Stimulated activated naive CD8-positive, alpha-beta T cell treated with anti-CD3 and anti-CD28 coated beads, Interleukin-15, Interleukin-2, amounts not matched to agents 100 ng/mL and 50 ng/mL, for 24 hours (primary cell): ENCODE measurements around the gene NFIL3.
A peak's percentile ranks its signal among the peaks of the same experiment; 100 is the strongest.
"Not testable (repeated sequence)": the region's sequence is repeated elsewhere in the genome, so short reads cannot be mapped to it uniquely, and the experiment has no call there.

Source experiments
- H3K27ac Mint-ChIP-seq: one replicate; pipeline ENCODE4 v1.8.0; 2021; ENCODE audit warnings: mild to moderate bottlenecking, mixed read lengths
- H3K27me3 Mint-ChIP-seq: one replicate; pipeline ENCODE4 v1.8.0; 2021; ENCODE audit warnings: mixed read lengths
- H3K36me3 Mint-ChIP-seq: one replicate; pipeline ENCODE4 v1.8.0; 2021; ENCODE audit warnings: low read depth, mixed read lengths
- H3K4me1 Mint-ChIP-seq: one replicate; pipeline ENCODE4 v1.8.0; 2021; ENCODE audit warnings: low read depth, mixed read lengths
- H3K4me3 Mint-ChIP-seq: one replicate; pipeline ENCODE4 v1.8.0; 2021; ENCODE audit warnings: mild to moderate bottlenecking, mixed read lengths
- H3K9me3 Mint-ChIP-seq: one replicate; pipeline ENCODE4 v1.8.0; 2021; ENCODE audit warnings: mixed read lengths

NFIL3 gene, protein sequence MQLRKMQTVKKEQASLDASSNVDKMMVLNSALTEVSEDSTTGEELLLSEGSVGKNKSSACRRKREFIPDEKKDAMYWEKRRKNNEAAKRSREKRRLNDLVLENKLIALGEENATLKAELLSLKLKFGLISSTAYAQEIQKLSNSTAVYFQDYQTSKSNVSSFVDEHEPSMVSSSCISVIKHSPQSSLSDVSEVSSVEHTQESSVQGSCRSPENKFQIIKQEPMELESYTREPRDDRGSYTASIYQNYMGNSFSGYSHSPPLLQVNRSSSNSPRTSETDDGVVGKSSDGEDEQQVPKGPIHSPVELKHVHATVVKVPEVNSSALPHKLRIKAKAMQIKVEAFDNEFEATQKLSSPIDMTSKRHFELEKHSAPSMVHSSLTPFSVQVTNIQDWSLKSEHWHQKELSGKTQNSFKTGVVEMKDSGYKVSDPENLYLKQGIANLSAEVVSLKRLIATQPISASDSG

DNA sequence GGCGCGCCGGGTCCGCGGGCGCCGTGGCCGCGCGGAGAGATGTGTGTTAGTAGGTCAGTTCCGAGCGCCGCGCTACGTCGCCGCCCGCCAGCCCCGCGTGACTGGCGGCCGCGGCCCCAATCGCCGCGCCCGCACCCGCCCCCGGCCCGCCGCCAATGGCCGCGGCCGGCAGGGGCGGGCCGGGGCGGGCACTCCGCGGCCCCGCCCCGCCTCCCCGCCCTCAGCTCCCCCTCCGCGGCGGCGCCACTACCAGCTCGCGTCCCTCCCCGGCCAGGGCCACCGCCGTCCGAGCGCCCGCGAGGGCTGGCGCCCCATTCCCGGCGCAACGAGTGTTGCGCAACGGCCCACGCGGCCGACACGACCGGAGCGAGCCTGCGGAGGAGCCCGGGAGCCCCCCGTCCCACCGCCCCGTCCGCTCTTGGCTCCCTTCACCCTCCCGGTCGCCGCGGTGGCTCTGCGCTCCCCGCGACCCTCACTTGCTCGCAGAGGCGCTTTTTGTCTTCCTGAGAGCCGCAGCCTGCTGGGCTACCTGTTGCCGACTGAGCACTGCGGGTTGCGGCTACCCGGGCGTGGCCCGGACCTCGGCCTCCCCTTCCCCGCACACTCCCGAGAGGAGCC, at the start of gene NFIL3:
NFIL3 (minus strand) TSS at position 48 of the 618 bp plus-strand sequence. CDS start 13,098 bp downstream, outside the sequence.
- Mint-ChIP-seq H3K4me1 (peaks cover 71% of the 10 kb centered on the region), H3K9me3 (no peaks in the 10 kb centered on the region), H3K27ac (peak within 1 kb of the TSS; percentile 98), H3K4me3 (peak within 1 kb of the TSS; percentile 96), H3K27me3 (peaks cover 4% of the 10 kb centered on the region), H3K36me3 (peaks cover 24% of the 10 kb centered on the region)

DNA sequence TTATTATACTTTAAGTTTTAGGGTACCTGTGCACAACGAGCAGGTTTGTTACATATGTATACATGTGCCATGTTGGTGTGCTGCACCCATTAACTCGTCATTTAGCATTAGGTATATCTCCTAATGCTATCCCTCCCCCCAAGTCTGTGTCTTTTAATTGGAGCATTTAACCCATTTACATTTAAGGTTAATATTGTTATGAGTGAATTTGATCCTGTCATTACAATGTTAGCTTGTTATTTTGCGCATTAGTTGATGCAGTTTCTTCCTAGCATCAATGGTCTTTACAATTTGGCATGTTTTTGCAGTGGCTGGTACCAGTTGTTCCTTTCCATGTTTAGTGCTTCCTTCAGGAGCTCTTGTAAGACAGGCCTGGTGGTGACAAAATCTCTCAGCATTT, 47.9 kb upstream of the NFIL3 start:
- H3K9me3 Mint-ChIP-seq, H3K36me3 Mint-ChIP-seq, H3K4me3 Mint-ChIP-seq, H3K4me1 Mint-ChIP-seq, H3K27ac Mint-ChIP-seq: not testable (repeated sequence)
- H3K27me3 Mint-ChIP-seq: peaks cover 46% of the 10 kb centered on the region

DNA sequence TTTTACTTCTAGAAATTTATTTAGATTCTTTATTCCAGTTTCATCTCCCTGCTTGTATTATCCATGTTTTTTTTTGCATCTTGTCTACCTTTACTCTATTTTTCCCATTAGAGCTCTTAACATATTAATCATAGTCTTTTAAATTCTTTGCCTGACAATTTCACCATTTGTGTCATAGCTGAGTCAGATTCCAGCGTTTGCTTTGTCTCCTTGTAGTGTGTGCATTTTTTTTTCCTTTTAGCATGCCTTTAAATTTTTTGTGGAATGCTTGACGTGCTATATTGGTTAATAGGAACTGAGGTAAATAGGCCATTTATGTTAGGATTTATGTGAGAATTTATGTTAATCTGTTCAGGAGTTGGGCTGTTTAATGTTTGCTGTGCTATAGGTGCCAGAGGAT, 41.8 kb upstream of the NFIL3 start:
- no peak overlapping the region for H3K27ac Mint-ChIP-seq
- H3K4me3 Mint-ChIP-seq: no peak overlapping the region
- no peaks in the 10 kb centered on the region for H3K36me3 Mint-ChIP-seq
- no peaks in the 10 kb centered on the region for H3K4me1 Mint-ChIP-seq
- H3K27me3 Mint-ChIP-seq: peaks cover 54% of the 10 kb centered on the region
- peaks cover 30% of the 10 kb centered on the region for H3K9me3 Mint-ChIP-seq

DNA sequence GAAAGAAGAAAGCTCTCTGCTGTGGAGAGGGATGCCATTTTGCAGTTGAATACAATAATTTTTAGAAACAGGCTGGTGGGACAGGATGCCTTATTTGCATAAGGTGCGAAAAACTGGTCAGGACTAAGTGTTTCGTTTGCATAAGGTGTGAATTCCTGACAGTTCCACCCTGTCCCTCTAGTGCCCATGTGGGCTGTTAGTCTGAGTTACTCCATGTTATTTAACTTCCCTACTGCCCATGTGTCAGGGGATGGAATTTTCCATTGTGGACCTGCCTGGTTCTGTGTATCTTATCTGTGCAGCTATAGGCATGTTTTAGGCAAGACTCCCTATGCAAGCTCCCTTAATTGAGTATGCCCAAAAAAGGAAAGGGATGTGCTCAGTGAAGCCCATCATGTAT, 35.3 kb upstream of the NFIL3 start:
- H3K27me3 Mint-ChIP-seq: peaks cover 47% of the 10 kb centered on the region
- H3K4me1 Mint-ChIP-seq: no peaks in the 10 kb centered on the region
- no peak overlapping the region for H3K27ac Mint-ChIP-seq
- H3K4me3 Mint-ChIP-seq: no peak overlapping the region
- H3K36me3 Mint-ChIP-seq: no peaks in the 10 kb centered on the region
- peaks cover 5% of the 10 kb centered on the region for H3K9me3 Mint-ChIP-seq

DNA sequence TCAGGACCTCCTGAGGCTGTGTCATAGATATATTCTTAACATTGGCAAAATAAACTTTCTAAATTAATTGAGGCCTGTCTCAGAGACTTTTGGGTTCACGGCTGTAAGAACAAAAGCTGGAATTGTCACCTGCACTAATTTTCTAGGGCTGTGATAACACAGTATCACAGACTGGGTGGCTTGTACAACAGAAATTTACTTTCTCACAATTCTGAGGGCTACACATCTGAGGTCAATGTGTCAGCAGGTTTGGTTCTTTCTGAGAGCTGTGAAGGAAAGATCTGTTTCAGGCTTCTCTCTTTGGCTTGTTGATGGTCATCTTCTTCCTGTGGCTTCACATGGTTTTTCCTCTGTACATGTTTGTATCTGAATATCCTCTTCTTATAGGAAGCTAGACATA, 29.2 kb upstream of the NFIL3 start:
- Mint-ChIP-seq H3K4me3 (no peak overlapping the region), H3K9me3 (no peaks in the 10 kb centered on the region)

DNA sequence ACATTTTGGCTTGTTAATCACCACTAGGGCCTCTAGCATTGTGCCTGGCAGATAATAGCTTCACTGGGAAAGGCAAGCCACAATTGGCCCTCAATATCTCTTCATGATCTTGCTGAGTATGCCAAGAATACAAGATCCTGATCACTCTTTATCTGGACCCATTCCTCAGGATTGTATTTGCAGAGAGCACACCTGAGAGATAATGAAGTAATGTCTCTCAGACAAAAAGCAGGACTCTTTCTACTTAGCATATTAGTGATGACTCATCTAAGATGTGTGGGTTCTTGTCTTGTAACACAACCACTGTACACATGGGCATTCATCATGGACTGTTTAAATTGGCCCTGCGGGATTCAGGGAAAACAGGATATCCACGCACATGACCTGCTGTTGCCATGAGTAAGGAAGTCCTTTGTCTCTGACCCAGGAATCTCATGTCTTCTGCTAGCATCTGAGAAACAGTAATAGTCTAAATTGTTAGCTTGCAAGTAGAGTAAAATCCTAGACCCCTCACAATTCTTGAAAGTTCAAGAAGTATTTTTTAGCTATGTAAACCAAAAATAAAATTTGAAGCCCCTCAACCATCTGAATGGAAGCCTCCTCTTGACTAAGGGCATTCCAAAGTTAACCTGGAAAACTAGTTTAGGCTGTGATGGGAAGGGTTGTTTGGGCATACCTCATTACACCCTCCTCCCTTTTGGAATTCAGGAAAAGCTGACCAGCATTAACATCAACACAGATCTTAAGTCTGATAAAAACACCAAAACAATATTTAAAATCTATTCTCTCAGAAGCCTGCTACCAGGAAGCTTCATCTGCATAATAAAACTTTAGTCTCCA, 28.0 kb upstream of the NFIL3 start:
- H3K36me3 Mint-ChIP-seq: no peaks in the 10 kb centered on the region
- peaks cover 38% of the 10 kb centered on the region for H3K27me3 Mint-ChIP-seq
- no peaks in the 10 kb centered on the region for H3K4me1 Mint-ChIP-seq
- no peak overlapping the region for H3K4me3 Mint-ChIP-seq
- no peaks in the 10 kb centered on the region for H3K9me3 Mint-ChIP-seq
- no peak overlapping the region for H3K27ac Mint-ChIP-seq

More for the DNA sequence above, 29.2 kb upstream of the NFIL3 start:
- Mint-ChIP-seq H3K36me3 (no peaks in the 10 kb centered on the region), H3K27me3 (peaks cover 36% of the 10 kb centered on the region), H3K27ac (no peak overlapping the region), H3K4me1 (no peaks in the 10 kb centered on the region)

DNA sequence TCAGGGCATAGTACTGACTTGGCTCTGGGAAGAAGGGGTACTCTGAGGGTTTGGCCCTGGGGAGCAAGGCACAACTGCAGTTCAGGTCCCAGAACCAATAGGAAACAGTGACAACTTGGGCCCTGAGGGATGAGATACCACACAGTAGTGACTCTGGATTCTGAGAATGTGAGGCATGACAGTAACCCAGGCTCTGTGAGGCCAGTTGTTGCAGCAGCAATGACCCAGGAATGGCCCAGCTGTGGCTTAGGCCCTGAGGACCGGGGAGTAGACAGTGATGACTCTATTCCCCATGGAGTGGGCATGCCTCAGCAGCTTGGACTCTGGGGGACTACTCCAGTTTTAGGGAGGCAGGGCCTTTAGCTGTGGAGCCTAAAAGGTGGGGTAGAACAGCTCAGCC, 21.5 kb upstream of the NFIL3 start:
- Mint-ChIP-seq H3K27ac (no peak overlapping the region), H3K4me1 (no peaks in the 10 kb centered on the region), H3K27me3 (peaks cover 53% of the 10 kb centered on the region), H3K4me3 (no peak overlapping the region), H3K36me3 (no peaks in the 10 kb centered on the region), H3K9me3 (peaks cover 7% of the 10 kb centered on the region)

DNA sequence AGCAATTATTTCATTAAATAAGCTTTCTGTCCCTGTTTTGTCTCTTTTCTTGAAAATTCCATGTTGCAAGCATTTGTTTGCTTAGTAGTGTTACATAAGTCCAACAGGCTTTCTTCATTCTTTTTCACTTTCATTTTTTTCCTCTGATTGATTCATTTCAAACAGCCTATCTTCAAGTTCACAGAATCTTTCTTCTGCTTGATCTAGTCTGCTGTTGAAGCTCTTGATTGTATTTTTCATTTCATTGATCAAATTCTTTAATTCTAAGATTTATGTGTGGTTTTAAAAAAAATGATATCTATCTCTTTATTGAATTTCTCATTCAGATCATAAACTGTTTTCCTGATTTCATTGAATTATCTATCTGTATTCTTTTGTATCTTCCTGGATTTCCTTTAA, 20.4 kb upstream of the NFIL3 start:
- Mint-ChIP-seq H3K4me1 (no peaks in the 10 kb centered on the region), H3K27ac (no peak overlapping the region), H3K36me3 (no peaks in the 10 kb centered on the region), H3K4me3 (no peak overlapping the region), H3K9me3 (peaks cover 7% of the 10 kb centered on the region), H3K27me3 (peaks cover 53% of the 10 kb centered on the region)

DNA sequence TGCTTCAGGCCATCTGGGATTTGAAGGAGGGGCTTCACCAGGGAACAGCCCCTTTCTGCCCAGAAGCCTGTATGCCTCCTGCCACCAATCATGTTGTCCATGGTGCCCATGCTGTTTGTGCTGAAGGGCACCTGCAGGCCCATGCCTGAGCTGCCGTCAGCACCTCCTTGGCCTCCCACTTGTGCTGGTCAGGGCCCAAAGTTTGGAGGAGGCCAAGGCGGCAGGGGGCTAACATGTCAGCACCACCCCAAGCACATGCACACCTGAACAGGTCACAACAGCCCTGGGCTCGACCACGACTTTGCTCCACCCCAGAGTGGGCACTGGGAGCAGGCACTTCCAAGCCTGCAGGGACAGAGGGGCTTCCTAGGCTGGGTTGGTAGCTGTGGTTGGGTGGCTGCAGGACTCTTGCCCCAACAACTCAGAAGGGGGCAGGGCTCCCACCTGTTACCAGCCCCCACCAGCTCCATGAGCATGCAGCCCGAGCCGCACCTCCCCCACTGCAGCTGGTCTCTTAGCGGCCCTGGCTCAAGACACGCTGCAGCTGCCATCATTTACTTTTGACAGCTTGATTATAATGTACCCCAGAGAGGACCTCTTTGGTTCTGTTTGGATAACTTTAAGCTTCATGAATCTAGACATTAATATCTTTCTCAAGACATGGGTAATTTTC, 19.8 kb upstream of the NFIL3 start:
- Mint-ChIP-seq H3K4me1 (no peaks in the 10 kb centered on the region), H3K27me3 (peaks cover 57% of the 10 kb centered on the region), H3K4me3 (no peak overlapping the region), H3K9me3 (peaks cover 7% of the 10 kb centered on the region), H3K27ac (no peak overlapping the region), H3K36me3 (no peaks in the 10 kb centered on the region)

DNA sequence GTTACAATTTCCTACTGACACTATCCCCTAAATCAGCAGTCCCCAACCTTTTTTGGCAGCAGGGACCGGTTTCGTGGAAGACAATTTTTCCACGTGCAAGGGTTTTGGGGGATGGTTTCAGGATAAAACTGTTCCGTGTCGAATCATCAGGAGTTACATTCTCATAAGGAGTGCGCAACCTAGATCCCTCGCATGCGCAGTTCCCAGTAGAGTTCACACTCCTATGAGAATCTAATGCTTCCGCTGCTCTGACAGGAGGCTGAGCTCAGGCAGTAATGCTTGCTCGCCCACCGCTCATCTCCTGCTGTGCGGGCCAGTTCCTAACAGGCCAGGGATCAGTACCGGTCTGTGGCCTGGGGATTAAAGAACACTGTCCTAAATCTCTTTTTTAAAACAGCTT, 13.2 kb upstream of the NFIL3 start:
- H3K9me3 Mint-ChIP-seq: no peaks in the 10 kb centered on the region
- peaks cover 46% of the 10 kb centered on the region for H3K27me3 Mint-ChIP-seq
- H3K36me3 Mint-ChIP-seq: no peaks in the 10 kb centered on the region
- H3K27ac Mint-ChIP-seq: no peak overlapping the region
- H3K4me3 Mint-ChIP-seq: no peak overlapping the region
- peaks cover 4% of the 10 kb centered on the region for H3K4me1 Mint-ChIP-seq

DNA sequence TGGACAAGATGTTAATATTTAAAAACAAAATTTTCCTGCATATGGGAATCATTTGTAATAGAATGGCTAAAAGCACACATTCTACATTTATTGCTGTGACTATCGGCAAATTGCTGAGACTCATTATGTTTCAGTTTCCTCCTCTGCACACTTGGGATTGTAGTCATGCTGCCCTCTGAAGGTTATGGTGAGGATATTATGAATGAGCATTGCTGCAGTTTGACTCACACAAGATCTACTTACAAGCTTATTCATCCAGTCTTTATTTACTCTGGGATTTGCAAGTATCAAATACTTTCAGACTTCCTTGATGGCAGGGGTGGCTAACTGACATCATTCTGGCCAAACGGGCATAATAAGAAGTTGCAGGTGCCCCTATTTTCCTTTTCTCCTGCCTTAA, 9.5 kb upstream of the NFIL3 start:
- Mint-ChIP-seq H3K27ac (no peak overlapping the region), H3K36me3 (no peaks in the 10 kb centered on the region), H3K4me3 (no peak overlapping the region), H3K27me3 (peaks cover 14% of the 10 kb centered on the region), H3K9me3 (no peaks in the 10 kb centered on the region), H3K4me1 (peaks cover 9% of the 10 kb centered on the region)

DNA sequence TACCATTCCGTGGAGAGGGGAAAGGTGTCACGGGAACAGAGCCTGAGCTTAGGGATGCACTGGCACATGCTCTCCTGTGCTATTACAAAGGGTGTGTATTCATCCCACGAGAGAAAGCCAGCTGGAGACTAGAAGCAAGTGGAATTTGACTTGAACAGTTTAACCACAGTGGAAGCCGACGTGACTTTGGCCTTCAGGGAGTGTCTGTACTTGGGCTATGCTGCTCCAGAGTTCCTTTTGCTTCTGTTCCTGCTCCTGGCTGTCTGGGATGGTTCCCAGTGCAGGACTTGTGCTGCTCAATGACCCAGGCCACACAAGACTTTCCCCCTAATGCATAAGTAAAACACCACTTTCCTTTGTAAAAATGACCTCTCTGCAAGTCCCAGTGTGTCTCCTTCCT, 7.9 kb upstream of the NFIL3 start:
- peaks cover 10% of the 10 kb centered on the region for H3K27me3 Mint-ChIP-seq
- H3K27ac Mint-ChIP-seq: no peak overlapping the region
- H3K9me3 Mint-ChIP-seq: no peaks in the 10 kb centered on the region
- H3K36me3 Mint-ChIP-seq: no peaks in the 10 kb centered on the region
- H3K4me1 Mint-ChIP-seq: peaks cover 20% of the 10 kb centered on the region
- H3K4me3 Mint-ChIP-seq: no peak overlapping the region

DNA sequence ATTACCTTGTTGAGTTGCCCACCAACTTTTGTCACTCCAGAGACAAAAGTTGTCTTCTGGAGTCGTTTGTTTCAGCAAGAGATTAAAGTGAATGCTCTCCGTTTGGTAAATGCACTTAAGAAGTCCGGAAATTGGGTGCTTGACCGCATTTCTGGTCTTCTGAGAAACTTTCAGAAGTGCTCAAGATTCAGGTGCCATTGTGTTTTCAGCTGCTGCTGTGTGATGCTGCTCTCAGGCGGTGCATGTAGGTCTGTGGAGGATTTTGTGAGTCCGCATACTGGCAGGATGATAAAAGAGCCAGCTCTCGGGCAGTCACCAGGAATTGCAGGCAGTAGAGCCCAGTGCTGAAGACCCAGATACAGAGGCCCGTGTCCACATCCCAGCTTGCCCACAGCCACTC, 5.9 kb upstream of the NFIL3 start:
- Mint-ChIP-seq H3K4me3 (no peak overlapping the region), H3K4me1 (peaks cover 40% of the 10 kb centered on the region), H3K36me3 (no peaks in the 10 kb centered on the region), H3K27me3 (peaks cover 4% of the 10 kb centered on the region), H3K9me3 (no peaks in the 10 kb centered on the region), H3K27ac (no peak overlapping the region)

DNA sequence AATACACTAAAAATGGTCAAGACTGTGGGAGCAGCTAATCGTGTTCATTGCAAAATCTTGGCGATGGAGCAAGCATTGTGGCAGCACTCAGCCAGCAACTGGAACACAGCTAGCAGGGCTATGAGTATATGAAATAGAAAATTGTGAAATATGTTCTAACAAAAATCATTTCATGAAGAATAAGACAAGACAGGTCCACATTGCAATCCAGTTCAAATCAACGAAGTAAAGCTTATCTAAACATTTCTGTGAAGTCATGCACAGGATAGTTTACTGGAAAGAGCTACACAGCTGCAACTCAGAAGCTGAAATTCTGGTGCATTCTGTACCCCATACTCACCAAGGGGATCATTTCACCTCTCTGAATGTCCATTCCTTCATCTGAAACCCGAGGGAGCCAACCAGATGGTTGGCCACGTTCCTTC, 5.3 kb upstream of the NFIL3 start:
- Mint-ChIP-seq H3K4me3 (no peak overlapping the region), H3K4me1 (peaks cover 41% of the 10 kb centered on the region), H3K36me3 (no peaks in the 10 kb centered on the region), H3K27ac (no peak overlapping the region), H3K27me3 (peaks cover under 1% of the 10 kb centered on the region), H3K9me3 (no peaks in the 10 kb centered on the region)
